Skeletal muscle tissue (tissue), 4 donors: Measurements from ENCODE around the gene NNAT. TPM values are rescaled to one million over a fixed set of nuclear protein-coding genes. Genes with fewer than 3 reads are reported as not detected.
"Not testable (repeated sequence)": the region's sequence is repeated elsewhere in the genome, so short reads cannot be mapped to it uniquely, and the experiment has no call there.

Experiments
- H3K27ac ChIP-seq: one replicate; pipeline ENCODE4 v1.7.0; 2013; ENCODE audit warnings: mild to moderate bottlenecking, low read depth, low read length, inconsistent platforms
- H3K27me3 ChIP-seq, 3 donors: one replicate each; pipeline ENCODE4 v1.7.0; 2013; ENCODE audit warnings: low read length in 3 of 3; ENCODE audit not compliant: control insufficient read depth in 3 of 3, insufficient read depth in 3 of 3
- H3K36me3 ChIP-seq, 3 donors: one replicate each; pipeline ENCODE4 v1.7.0; 2013; ENCODE audit warnings: low read length in 3 of 3; ENCODE audit not compliant: control insufficient read depth in 3 of 3, insufficient read depth in 3 of 3
- H3K4me1 ChIP-seq, 3 donors: one replicate each; pipeline ENCODE4 v1.7.0; 2013; ENCODE audit warnings: low read length in 3 of 3, mild to moderate bottlenecking in 3 of 3; ENCODE audit not compliant: control insufficient read depth in 3 of 3, insufficient read depth in 3 of 3
- H3K4me3 ChIP-seq, 3 donors: one replicate each; pipeline ENCODE4 v1.7.0; 2013; ENCODE audit warnings: low read length in 3 of 3
- H3K9ac ChIP-seq, 3 donors: one replicate each; pipeline ENCODE4 v1.7.0; 2013; ENCODE audit warnings: low read length in 3 of 3, mild to moderate bottlenecking in 3 of 3, moderate library complexity in 2 of 3, low read depth in 1 of 3
- H3K9me3 ChIP-seq, 3 donors: one replicate each; pipeline ENCODE4 v1.7.0; 2013; ENCODE audit warnings: low read length in 3 of 3; ENCODE audit not compliant: control insufficient read depth in 3 of 3
- total RNA-seq: library from RNA; depleted of rRNA; stranded (reverse); fragments of >200 nt; gene quantifications from one replicate; pipeline ENCODE4 v1.2.3, GENCODE V29; 2014
- donor health status: Osteomylitis.

Gene NNAT
- total RNA-seq, 1 donor from 2014 or later = 133 TPM

DNA sequence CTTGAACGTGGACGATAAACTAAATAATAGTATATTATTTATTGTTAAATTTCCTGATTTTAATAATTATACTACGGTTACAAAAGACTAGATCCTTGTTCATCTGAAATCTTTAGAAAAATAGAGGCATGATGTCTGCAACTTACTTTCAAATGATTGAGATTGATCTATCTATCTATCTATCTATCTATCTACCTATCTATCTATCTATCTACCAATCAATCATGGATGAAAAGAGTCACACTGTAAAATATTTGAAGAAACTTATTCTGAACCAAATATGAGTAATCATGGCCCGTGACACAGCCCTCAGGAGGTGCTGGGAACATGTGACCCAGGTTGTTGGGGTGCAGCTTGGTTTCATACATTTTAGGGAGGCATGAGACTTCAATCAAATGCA, 18.4 kb downstream of the NNAT start:
- Histone ChIP-seq H3K4me3 (no peak overlapping the region), H3K27ac (no peak overlapping the region), H3K4me1 (peaks cover 2 to 3% (median 3%) of the 10 kb centered on the region in 3 donors), H3K9ac (no peak overlapping the region), H3K27me3 (peaks cover 0 to 2% (median 0%) of the 10 kb centered on the region in 3 donors), H3K9me3 (no peaks in the 10 kb centered on the region), H3K36me3 (no peaks in the 10 kb centered on the region)

DNA sequence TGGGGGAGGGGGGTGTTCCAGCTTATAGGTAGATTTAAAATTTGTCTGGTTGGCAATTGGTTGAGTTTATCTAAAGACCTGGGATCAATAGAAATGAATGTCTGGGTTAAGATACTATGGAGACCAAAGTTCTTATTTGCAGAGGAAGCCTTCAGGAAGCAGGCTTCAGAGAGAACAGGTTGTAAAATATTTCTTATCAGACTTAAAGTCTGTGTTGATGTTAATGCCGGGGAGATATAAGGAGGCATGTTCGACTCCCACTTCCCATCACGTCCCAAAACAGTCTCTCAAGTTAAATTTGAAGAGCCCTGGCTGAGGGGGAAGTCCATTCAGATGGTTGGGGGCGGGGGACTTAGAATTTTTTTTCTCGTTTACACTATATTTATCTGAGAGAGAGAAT, 19.0 kb downstream of the NNAT start:
- Histone ChIP-seq H3K9me3 (no peaks in the 10 kb centered on the region), H3K4me3 (no peak overlapping the region), H3K9ac (no peak overlapping the region), H3K27ac (no peak overlapping the region), H3K36me3 (no peaks in the 10 kb centered on the region), H3K27me3 (peaks cover 0 to 2% (median 0%) of the 10 kb centered on the region in 3 donors), H3K4me1 (no peaks in the 10 kb centered on the region)

- not testable (repeated sequence) for H3K4me1 ChIP-seq, H3K4me3 ChIP-seq, H3K9ac ChIP-seq, H3K36me3 ChIP-seq, H3K27me3 ChIP-seq, H3K9me3 ChIP-seq, H3K27ac ChIP-seq
Observed at GRCh38 chr20:37540838-37541237, 19.8 kb downstream of the NNAT start.

DNA sequence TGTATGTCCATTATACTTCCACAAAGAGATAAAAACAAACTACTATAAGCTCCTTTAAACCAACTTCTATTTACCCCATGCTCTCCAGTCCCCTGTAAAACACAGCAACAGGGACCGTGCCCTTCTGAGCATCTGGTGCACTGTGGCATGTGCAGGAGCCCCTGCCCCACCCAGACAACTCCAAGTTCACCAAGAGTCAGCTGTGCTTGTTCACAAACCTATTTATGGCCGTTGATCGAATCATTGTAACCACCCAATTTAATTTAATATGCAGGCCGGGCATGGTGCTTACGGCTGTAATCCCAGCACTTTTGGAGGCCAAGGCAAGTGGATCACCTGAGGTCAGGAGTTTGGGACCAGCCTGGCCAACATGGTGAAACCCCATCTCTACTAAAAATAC, 20.3 kb downstream of the NNAT start:
- Histone ChIP-seq H3K4me3 (no peak overlapping the region), H3K27ac (no peak overlapping the region), H3K9ac (no peak overlapping the region), H3K9me3 (no peaks in the 10 kb centered on the region), H3K36me3 (no peaks in the 10 kb centered on the region), H3K27me3 (peaks cover 0 to 2% (median 0%) of the 10 kb centered on the region in 3 donors), H3K4me1 (no peaks in the 10 kb centered on the region)

GRCh38 chr20:37542281-37542680, 21.2 kb downstream of the NNAT start:
- peaks cover 0 to 2% (median 0%) of the 10 kb centered on the region in 3 donors for H3K27me3 ChIP-seq
- H3K9me3 ChIP-seq = no peaks in the 10 kb centered on the region
- H3K9ac ChIP-seq = no peak overlapping the region
- no peak overlapping the region for H3K4me3 ChIP-seq
- no peaks in the 10 kb centered on the region for H3K4me1 ChIP-seq
- H3K27ac ChIP-seq = no peak overlapping the region
- no peaks in the 10 kb centered on the region for H3K36me3 ChIP-seq

DNA sequence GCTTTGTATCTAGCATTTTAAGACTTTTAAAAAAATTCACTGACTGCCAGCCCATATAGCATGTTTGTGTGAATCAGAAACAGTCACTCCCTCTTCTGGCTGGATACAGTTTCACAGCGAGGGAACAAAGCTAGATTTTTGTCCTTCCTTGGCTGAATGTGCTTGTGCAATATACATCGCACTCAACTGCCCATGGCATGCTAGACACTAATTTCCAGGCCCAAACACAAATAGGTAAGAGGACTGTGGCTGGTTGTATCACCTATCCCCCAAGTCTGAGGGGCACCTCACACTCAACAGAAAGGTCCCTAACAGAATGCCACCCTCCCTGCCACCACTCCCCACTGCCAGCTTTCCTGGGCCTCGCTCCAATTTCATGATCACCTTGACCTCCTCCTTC, 22.8 kb downstream of the NNAT start:
- Histone ChIP-seq H3K4me3 (no peak overlapping the region), H3K9me3 (no peaks in the 10 kb centered on the region), H3K9ac (no peak overlapping the region), H3K27ac (no peak overlapping the region), H3K4me1 (no peaks in the 10 kb centered on the region), H3K36me3 (no peaks in the 10 kb centered on the region), H3K27me3 (peaks cover 0 to 2% (median 0%) of the 10 kb centered on the region in 3 donors)

DNA sequence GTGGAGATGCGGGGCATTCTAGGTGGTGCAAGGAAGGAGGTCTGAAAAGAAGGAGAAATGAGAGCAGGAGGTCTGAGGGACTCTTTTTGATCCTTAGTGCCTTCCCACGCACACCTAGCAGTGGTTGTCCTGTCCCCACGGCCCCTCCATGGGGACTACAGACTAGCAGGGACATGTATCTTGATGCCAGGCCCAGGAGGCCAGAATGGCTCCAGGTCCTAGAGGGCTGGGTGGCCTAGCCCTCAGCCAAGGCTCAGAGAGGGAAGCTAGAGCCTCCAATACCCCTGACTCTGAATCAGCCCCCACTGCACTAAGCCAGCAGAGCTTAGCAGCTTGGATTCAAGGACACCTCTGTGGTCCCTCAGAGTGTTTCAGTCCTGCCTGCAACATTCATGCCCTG, 23.3 kb downstream of the NNAT start:
- Histone ChIP-seq H3K4me1 (no peaks in the 10 kb centered on the region), H3K9me3 (no peaks in the 10 kb centered on the region), H3K36me3 (no peaks in the 10 kb centered on the region), H3K4me3 (no peak overlapping the region), H3K27me3 (peaks cover 0 to 2% (median 0%) of the 10 kb centered on the region in 3 donors), H3K9ac (no peak overlapping the region), H3K27ac (no peak overlapping the region)

DNA sequence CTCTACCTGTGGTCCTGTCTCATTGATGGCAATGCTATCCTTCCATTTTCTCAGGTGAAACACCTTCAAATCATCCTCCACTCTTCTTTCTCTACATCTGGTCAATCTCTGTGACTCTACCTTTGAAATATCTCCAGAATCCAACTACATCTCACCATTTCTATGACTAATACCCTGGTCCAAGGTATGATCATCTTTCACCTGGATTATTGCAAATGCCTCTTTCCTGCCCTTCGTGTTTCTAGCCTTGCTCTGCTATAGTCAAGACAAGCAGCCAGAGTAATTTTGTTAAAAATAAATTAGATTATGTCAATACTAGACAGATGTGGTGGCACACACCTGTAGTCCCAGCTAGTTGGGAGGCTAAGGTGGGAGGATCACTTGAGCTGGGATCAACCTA, 24.5 kb downstream of the NNAT start:
- Histone ChIP-seq H3K9me3 (no peaks in the 10 kb centered on the region), H3K27me3 (peaks cover 0 to 2% (median 0%) of the 10 kb centered on the region in 3 donors), H3K36me3 (no peaks in the 10 kb centered on the region), H3K27ac (no peak overlapping the region), H3K9ac (no peak overlapping the region), H3K4me3 (no peak overlapping the region), H3K4me1 (no peaks in the 10 kb centered on the region)

GRCh38 chr20:37547912-37548311, 26.9 kb downstream of the NNAT start:
- Histone ChIP-seq H3K36me3 (no peaks in the 10 kb centered on the region), H3K27me3 (peaks cover 0 to 2% (median 0%) of the 10 kb centered on the region in 3 donors), H3K27ac (no peak overlapping the region), H3K4me3 (no peak overlapping the region), H3K9ac (no peak overlapping the region), H3K4me1 (no peaks in the 10 kb centered on the region), H3K9me3 (no peaks in the 10 kb centered on the region)

DNA sequence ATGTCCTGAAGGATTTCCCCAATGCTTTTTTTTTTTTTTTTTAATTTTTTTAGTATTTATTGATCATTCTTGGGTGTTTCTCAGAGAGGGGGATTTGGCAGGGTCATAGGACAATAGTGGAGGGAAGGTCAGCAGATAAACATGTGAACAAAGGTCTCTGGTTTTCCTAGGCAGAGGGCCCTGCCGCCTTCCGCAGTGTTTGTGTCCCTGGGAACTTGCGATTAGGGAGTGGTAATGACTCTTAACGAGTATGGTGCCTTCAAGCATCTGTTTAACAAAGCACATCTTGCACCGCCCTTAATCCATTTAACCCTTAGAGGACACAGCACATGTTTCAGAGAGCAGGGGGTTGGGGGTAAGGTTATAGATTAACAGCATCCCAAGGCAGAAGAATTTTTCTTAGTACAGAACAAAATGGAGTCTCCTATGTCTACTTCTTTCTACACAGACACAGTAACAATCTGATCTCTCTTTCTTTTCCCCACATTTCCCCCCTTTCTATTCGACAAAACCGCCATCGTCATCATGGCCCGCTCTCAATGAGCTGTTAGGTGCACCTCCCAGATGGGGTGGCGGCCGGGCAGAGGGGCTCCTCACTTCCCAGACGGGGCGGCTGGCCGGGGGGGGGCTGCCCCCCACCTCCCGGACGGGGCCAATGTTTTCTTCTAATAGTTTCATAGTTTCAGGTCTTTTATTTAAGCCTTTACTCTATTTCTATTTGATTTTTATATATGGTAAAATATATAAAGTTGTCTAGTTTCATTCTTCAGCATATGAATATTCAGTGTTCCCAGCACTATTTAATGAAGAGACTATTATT, 29.3 kb downstream of the NNAT start:
- not testable (repeated sequence) for H3K4me1 ChIP-seq, H3K9me3 ChIP-seq, H3K9ac ChIP-seq, H3K4me3 ChIP-seq, H3K36me3 ChIP-seq, H3K27ac ChIP-seq, H3K27me3 ChIP-seq
